GM12872 (cell line): ENCODE measurements around the gene ALOX12B.

Experiments
- CTCF ChIP-seq: IDR thresholded peaks from 3 replicates; pipeline ENCODE4 v1.5.1; 2011; ENCODE audit warnings: low read depth, mild to moderate bottlenecking, low read length, moderate library complexity; ENCODE audit not compliant: insufficient read depth

Gene ALOX12B

GRCh38 chr17:8072729-8073461 is 14.6 kb downstream of the ALOX12B start:
- no peak for TF ChIP-seq CTCF

- no peak for TF ChIP-seq CTCF
Observed at GRCh38 chr17:8072341-8072728, 15.2 kb downstream of the ALOX12B start.

- TF ChIP-seq CTCF = no peak
Observed at GRCh38 chr17:8071496-8071895, 16.0 kb downstream of the ALOX12B start.

GRCh38 chr17:8069587-8069860 is 18.0 kb downstream of the ALOX12B start:
- TF ChIP-seq CTCF = no peak

- TF ChIP-seq CTCF = no peak
Observed at GRCh38 chr17:8068736-8069586, 18.6 kb downstream of the ALOX12B start.

GRCh38 chr17:8067806-8068205 is 19.7 kb downstream of the ALOX12B start:
- TF ChIP-seq CTCF = no peak

GRCh38 chr17:8066841-8067775 is 20.4 kb downstream of the ALOX12B start:
- TF ChIP-seq CTCF = no peak
